HL-60/S4 (cell line): ENCODE results near the gene FAM13B.
"Not testable (repeated sequence)": the region's sequence is repeated elsewhere in the genome, so short reads cannot be mapped to it uniquely, and the experiment has no call there.

ENCODE experiments used
- in situ Hi-C: fragments of 300-500 bp; cut with MboI; formaldehyde crosslinking; loops from 2 replicates; pipeline ENCODE4 v1.14.3; 2022; ENCODE audit warnings: low sequenced_read_pairs

FAM13B gene

GRCh38 chr5:138035605-138036537, 3.0 kb upstream of the FAM13B start:
- in situ Hi-C loops = no loop called here

GRCh38 chr5:138033907-138034306, 1.0 kb upstream of the FAM13B start:
- in situ Hi-C loops = no loop called here

GRCh38 chr5:138033386-138033808, 518 bp upstream of the FAM13B start:
- in situ Hi-C loops = no loop called here

- in situ Hi-C loops = no loop called here
These were observed 779 bp downstream of the FAM13B start for GRCh38 chr5:138032028-138032571.

GRCh38 chr5:138029944-138030343, 2.9 kb downstream of the FAM13B start:
- in situ Hi-C loops = no loop called here

DNA sequence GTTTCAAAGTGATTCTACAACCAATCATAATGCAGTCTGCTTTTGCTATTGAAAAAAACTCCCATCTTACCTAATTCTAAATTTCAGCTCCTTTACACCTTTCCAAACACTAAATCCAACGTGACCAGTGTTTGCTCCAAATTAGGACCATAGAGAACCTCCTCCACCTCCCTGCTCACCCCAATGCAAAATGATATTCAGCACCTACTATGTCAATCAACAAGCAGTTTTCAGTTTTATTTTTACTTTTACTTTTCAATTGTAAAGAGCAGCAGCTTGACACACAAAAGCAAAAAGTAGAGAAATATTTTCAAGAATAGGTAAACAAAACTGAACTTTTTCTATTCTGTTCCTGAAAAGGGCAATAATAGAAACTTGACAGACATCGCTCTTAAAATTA, 3.4 kb downstream of the FAM13B start:
- in situ Hi-C loops = no loop called here

DNA sequence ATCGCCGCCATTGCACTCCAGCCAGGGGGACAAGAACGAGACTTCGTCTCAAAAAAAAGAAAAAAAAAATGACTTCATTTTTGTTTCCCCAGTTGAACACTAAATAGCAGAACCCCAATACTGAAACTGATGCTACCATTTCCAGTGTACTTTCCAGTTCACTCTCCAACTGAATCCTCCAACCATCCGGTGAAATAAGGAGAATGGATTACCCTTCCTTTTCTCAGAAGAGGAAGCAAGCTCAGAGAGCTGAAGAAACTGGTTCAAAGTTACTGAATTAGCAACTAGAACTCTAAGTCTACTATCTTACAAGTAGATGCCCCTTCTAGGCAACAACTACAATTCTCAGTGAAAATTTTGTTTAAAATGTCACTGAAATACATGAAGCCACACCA, 3.9 kb downstream of the FAM13B start:
- in situ Hi-C loops = no loop called here

DNA sequence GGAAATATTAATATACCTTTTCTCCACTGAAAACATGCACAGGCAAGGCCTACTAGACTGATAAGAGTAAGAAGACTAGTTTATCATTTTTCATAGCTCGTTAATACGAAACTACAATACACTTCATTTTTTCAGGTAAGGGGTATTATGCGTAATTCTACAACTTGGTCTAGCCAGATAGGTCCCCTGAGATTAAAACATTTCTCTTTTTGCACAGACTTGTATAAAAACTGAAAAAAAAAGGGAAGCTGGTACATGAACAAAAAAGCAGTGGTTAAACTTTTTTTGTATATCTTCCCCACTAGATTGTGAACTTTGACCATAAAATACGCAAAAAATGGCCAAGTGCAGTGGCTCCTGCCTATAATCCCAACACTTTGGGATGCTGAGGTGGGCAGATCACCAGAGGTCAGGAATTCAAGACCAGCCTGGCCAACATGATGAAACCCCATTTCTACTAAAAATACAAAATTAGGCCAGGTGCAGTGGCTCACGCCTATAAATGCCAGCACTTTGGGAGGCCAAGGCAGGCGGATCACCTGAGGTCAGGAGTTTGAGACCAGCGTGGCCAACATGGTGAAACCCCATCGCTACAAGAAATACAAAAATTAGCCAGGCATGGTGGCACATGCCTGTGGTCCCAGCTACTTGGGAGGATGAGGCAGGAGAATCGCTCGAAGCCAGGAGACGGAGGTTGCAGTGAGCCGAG, 4.5 kb downstream of the FAM13B start:
- in situ Hi-C loops = not testable (repeated sequence)

- in situ Hi-C loops = not testable (repeated sequence)
These were observed 6.1 kb downstream of the FAM13B start for GRCh38 chr5:138026793-138027192.

- in situ Hi-C loops = no loop called here
These were observed 7.6 kb downstream of the FAM13B start for GRCh38 chr5:138025285-138025684.

- in situ Hi-C loops = no loop called here
These were observed 8.8 kb downstream of the FAM13B start for GRCh38 chr5:138024117-138024516.

DNA sequence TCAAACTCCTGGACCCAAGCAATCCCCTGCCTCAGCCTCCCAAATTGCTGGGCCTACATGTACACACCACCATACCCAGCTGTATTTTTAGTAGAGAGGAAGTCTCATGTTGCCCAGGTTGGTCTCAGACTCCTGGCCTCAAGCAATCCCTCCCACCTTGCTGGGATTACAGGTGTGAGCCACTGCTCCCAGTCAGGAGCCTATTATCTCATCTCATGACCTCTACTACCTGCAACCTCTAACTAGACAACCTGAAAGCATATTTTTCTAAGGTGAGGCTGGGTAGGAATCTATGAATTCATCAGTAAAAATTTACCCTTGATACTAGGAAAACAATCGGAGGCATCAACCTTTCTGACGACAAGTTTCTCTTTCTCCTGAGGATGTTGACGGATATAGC, 10.0 kb downstream of the FAM13B start:
- in situ Hi-C loops = no loop called here

GRCh38 chr5:138021771-138022170, 11.1 kb downstream of the FAM13B start:
- in situ Hi-C loops = no loop called here

- in situ Hi-C loops = no loop called here
These were observed 14.0 kb downstream of the FAM13B start for GRCh38 chr5:138018849-138019248.

- in situ Hi-C loops = no loop called here
These were observed 17.0 kb downstream of the FAM13B start for GRCh38 chr5:138015916-138016315.

DNA sequence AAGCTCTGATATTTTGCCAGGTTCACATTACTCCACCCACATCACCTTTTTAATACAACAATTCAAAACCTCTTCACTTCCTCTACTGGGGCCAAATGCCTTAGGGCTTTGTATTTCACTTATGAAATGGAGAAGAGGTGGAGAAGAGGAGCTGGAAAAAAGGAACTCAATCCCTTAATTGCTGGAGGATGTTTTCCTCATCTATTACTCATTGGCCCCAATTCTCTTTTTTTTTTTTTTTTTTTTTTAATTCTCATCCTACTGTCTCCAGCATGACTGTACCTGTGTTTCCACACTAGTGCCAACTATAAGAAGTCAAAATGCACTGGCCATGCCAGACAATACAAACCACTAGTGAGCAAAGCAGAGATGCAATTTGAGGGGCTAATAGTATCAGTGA, 20.9 kb downstream of the FAM13B start:
- in situ Hi-C loops = no loop called here

- in situ Hi-C loops = no loop called here
These were observed 32.7 kb downstream of the FAM13B start for GRCh38 chr5:138000102-138000723.

- in situ Hi-C loops = no loop called here
These were observed 35.1 kb downstream of the FAM13B start for GRCh38 chr5:137997726-137998213.

- in situ Hi-C loops = no loop called here
These were observed 37.1 kb downstream of the FAM13B start for GRCh38 chr5:137995749-137996128.

DNA sequence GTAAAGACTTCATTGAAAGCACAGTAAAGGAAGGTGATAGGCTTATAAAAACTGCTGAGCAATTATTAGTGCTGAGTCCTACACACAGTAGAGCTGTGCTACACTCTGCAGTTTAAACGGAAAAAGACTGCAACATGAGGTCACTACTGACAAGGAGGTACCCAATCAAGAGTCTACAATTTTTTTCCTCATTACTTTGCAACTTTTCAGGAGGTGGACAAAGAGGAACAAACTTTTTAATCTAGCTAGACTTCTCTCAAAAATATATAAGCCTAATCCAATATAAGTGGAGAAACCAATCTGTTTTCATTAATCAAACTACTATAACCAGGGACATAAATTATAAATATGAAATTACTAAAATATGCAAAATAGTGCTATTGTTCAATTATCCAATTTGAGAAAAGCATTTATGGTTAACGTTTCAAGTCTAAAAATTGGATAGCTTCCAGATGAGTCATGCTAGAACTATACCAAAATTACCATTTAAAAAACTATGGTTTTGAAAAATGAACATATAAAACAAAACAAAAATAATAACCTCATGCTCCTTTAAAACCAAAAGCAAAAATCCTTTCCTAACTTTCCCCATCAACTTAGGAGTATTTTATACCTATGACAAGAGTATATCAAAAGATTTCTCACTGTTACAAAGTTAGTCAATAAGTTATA, 37.7 kb downstream of the FAM13B start:
- in situ Hi-C loops = no loop called here

GRCh38 chr5:137994556-137994955, 38.3 kb downstream of the FAM13B start:
- in situ Hi-C loops = no loop called here
